ENCODE measurements around the gene RNF10. TPM values are rescaled to one million over a fixed set of nuclear protein-coding genes. Genes with fewer than 3 reads are reported as not detected.

RNF10 gene
- total and polyA plus RNA-seq, 2 experiments from 2014 or later = 113 to 149 TPM

DNA sequence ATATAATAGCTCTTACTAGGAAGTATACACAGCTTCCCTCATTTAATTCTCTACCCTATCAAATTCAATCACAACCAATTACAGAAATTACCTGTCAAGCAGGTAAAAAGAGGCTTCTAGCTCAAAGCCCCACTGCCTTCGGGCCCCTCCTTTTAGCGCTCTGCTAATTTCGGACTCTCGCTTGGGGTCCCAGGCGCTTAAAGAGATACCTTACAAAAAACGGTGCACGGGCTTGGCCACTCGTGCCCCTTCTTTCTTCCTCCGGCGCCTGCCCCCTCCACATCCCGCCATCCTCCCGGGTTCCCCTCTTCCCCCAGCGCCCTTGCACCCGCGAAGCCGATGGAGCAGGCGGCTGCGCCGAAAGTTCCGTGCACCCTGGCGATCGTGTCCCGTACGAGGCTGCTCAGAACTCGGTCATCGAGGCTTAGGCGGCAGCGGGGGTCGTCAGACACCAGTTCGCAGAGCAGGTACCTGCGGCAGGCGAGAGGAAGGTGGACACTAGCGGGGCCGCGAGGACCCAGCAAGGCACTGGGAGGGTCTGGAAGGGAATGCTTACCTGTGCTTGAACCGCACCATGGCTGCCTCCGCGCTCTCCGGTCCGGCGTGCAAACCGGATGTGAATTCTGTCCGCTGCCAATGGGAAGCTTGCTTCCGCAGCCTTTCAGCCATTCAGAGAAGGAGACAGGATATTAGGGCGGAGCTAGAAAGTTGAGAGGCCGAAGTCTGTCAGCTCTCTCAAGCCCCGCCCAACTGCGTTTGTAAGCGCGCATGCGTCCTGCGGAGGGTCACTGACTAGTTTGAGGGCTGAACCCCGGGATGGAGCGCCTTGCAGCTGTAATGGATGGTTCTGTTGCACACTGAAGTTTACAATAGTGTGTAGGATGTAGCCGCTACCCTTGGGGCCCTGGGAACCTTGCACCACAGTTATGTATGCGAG is 46.9 kb downstream of the RNF10 start, which contains the start of gene POP5:
Gene POP5, minus strand, starts transcription at position 616 of the 937 bp plus-strand sequence. Its CDS starts 40 bp downstream, at position 576.
- H3K36me3 Mint-ChIP-seq (ENCODE audit: low read depth) = peaks cover 45% of the 10 kb centered on the region
- Histone ChIP-seq H3F3A (replicated peaks; ENCODE audit: low read depth) (peaks cover 28% of the 10 kb centered on the region), H3K9me2 (ENCODE audit: insufficient read depth) (no peaks in the 10 kb centered on the region), H3K79me2 (replicated peaks; ENCODE audit: insufficient read depth) (peaks cover 10% of the 10 kb centered on the region; the same call in 1 of the 2 replicates), H3K27ac (ENCODE audit: low read depth) (no peak within 1 kb of the TSS), H4K20me1 (replicated peaks; ENCODE audit: insufficient read depth) (no peaks in the 10 kb centered on the region; the same call in 1 of the 2 replicates), H2AFZ (peak within 1 kb of the TSS; percentile 44; the same call in 1 of the 2 replicates), H3K27me3 (ENCODE audit: insufficient read depth) (peaks cover 13% of the 10 kb centered on the region; the same call in 1 of the 2 replicates), H3K4me2 (peak within 1 kb of the TSS; percentile 86), H3K4me1 (ENCODE audit: insufficient read depth) (peaks cover 5% of the 10 kb centered on the region), H3K36me3 (ENCODE audit: insufficient read depth) (peaks cover 29% of the 10 kb centered on the region), H3K4me3 (peak within 1 kb of the TSS; percentile 76)
- ATAC-seq = peak; percentile 84
- H3K27ac Mint-ChIP-seq = peak within 1 kb of the TSS; percentile 97
- peak within 1 kb of the TSS; percentile 100 for H3K4me3 Mint-ChIP-seq
- H3K27me3 Mint-ChIP-seq (ENCODE audit: insufficient read depth, low read depth, poor library complexity) = peaks cover 24% of the 10 kb centered on the region
- H3K4me1 Mint-ChIP-seq = peaks cover 11% of the 10 kb centered on the region
- no peaks in the 10 kb centered on the region for H3K9me3 Mint-ChIP-seq
- peak; percentile 100 for DNase-seq (ENCODE audit: low spot score)
- TF ChIP-seq POLR2AphosphoS5 (IDR thresholded peaks at IDR 0.05; ENCODE audit: low read depth) (peak; percentile 96), NANOG (IDR thresholded peaks at IDR 0.05; ENCODE audit: borderline replicate concordance) (no peak), ZNF462 (CRISPR knock-in tag; IDR thresholded peaks at IDR 0.05) (no peak)
- TF ChIP-seq, protein P1, sequence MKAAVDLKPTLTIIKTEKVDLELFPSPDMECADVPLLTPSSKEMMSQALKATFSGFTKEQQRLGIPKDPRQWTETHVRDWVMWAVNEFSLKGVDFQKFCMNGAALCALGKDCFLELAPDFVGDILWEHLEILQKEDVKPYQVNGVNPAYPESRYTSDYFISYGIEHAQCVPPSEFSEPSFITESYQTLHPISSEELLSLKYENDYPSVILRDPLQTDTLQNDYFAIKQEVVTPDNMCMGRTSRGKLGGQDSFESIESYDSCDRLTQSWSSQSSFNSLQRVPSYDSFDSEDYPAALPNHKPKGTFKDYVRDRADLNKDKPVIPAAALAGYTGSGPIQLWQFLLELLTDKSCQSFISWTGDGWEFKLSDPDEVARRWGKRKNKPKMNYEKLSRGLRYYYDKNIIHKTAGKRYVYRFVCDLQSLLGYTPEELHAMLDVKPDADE (IDR thresholded peaks at IDR 0.05) = 0 out of 2 replicates have a peak, but pooled peaks have one; percentile 18
